Smooth muscle cell (in vitro differentiated cells): ENCODE measurements around the gene POLN. TPM values are rescaled to one million over a fixed set of nuclear protein-coding genes. Genes with fewer than 3 reads are reported as not detected.

Experiments
- DNase-seq: peaks from one replicate; lab custom pipeline; 2025; ENCODE audit not compliant: unreplicated experiment; lab: John Stamatoyannopoulos, UW
- H2AFZ ChIP-seq: fragments of 200-600 bp; sonication (generic); 2 replicates; pipeline ENCODE4 v1.6.0; 2016; ENCODE audit warnings: antibody characterized with exemption, low read depth, mild to moderate bottlenecking
- H3F3A ChIP-seq: fragments of 200-600 bp; sonication (generic); 2 replicates; pipeline ENCODE4 v1.6.0; 2017; ENCODE audit warnings: antibody characterized with exemption, low read depth
- H3K27ac ChIP-seq: fragments of 200-600 bp; sonication (generic); 2 replicates; pipeline ENCODE4 v1.5.1; 2016; ENCODE audit warnings: low read depth, mild to moderate bottlenecking
- H3K27me3 ChIP-seq: fragments of 200-600 bp; sonication (generic); 2 replicates; pipeline ENCODE4 v1.6.1; 2016; ENCODE audit warnings: low read depth, mild to moderate bottlenecking
- H3K36me3 ChIP-seq: fragments of 200-600 bp; sonication (generic); 2 replicates; pipeline ENCODE4 v1.5.1; 2016; ENCODE audit warnings: low read depth
- H3K4me1 ChIP-seq: fragments of 200-600 bp; sonication (generic); 2 replicates; pipeline ENCODE4 v1.5.1; 2016; ENCODE audit warnings: low read depth
- H3K4me2 ChIP-seq: fragments of 200-600 bp; sonication (generic); 2 replicates; pipeline ENCODE4 v1.6.0; 2016; ENCODE audit warnings: mild to moderate bottlenecking
- H3K4me3 ChIP-seq: fragments of 200-600 bp; sonication (generic); 2 replicates; pipeline ENCODE4 v1.5.1; 2016; ENCODE audit warnings: mild to moderate bottlenecking
- H3K79me2 ChIP-seq: fragments of 200-600 bp; sonication (generic); 2 replicates; pipeline ENCODE4 v1.6.0; 2016; ENCODE audit warnings: low read depth, mild to moderate bottlenecking
- H3K9ac ChIP-seq: fragments of 200-600 bp; sonication (generic); 2 replicates; pipeline ENCODE4 v1.6.0; 2016; ENCODE audit warnings: low read depth
- H3K9me3 ChIP-seq: fragments of 200-600 bp; sonication (generic); replicated peaks from 2 replicates; pipeline ENCODE4 v1.5.1; 2016; ENCODE audit warnings: low read depth
- H4K20me1 ChIP-seq: fragments of 200-600 bp; sonication (generic); 2 replicates; pipeline ENCODE4 v1.6.0; 2016; ENCODE audit warnings: low read depth
- WGBS: methylation state at CpG from one replicate; pipeline ENCODE4 v1.1.7; 2016; ENCODE audit warnings: low lambda C conversion rate; 5-methylcytosine and 5-hydroxymethylcytosine counted together
- polyA plus RNA-seq: library from polyadenylated mRNA; unstranded; fragments of >200 nt; fragmentation: Nextera tagmentation; extraction: Ambion mirVana; gene quantifications from 2 replicates; pipeline ENCODE4 v1.2.1, GENCODE V29; 2016
- total RNA-seq: library from RNA; depleted of rRNA; stranded (reverse); fragments of >200 nt; gene quantifications from 2 replicates; pipeline ENCODE4 v1.2.3, GENCODE V29; 2014
- TF ChIP-seq, protein P1 (sequence below): fragments of 200-600 bp; sonication (generic); IDR thresholded peaks from 2 replicates; pipeline ENCODE4 v1.5.1; 2017; ENCODE audit warnings: borderline replicate concordance, mild to moderate bottlenecking, antibody characterized with exemption; ENCODE audit not compliant: insufficient read depth, poor library complexity, severe bottlenecking

POLN gene
- total and polyA plus RNA-seq, 2 experiments from 2014 or later, result 0.35 to 3.0 TPM

DNA sequence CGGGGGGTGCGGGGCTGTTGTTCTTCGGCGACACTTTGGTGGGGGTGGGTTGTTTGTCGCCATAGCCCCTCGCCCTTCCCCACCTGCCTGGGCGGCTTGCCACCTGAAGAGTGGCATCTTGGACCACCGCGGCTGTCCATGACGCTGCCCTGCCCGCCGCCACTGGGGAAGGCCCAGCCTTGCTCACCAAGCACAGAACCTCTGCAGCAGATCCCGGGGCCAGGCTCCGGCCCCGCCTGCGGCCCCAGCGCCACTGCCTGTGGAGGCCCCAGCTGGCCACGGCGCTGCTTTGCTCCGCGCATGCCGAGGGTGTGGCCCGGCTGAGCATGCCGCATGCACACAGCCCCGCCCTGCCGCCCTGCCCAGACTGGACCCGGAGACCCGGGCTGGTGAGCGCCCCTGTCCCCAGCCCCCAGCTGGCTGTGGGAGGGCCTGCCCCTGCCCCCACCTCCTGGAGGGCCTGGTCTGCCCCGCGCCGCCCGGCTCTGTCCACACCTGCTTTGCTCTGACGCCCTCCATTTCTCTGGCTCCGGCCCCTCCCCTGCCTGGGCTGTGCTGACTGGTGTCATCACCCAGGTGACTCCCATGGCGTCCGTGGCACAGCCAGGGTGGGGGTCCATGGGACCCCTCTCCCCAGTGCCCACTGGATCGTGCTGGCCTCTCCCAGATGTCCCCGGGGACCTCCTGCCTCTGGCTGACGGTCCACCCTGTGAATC, 177.5 kb downstream of the POLN start:
- H4K20me1 ChIP-seq, result no peaks in the 10 kb centered on the region
- no peak overlapping the region for H3K27ac ChIP-seq
- DNase-seq, result no peak
- H3K4me1 ChIP-seq, result peaks cover 6% of the 10 kb centered on the region
- TF ChIP-seq, protein P1, sequence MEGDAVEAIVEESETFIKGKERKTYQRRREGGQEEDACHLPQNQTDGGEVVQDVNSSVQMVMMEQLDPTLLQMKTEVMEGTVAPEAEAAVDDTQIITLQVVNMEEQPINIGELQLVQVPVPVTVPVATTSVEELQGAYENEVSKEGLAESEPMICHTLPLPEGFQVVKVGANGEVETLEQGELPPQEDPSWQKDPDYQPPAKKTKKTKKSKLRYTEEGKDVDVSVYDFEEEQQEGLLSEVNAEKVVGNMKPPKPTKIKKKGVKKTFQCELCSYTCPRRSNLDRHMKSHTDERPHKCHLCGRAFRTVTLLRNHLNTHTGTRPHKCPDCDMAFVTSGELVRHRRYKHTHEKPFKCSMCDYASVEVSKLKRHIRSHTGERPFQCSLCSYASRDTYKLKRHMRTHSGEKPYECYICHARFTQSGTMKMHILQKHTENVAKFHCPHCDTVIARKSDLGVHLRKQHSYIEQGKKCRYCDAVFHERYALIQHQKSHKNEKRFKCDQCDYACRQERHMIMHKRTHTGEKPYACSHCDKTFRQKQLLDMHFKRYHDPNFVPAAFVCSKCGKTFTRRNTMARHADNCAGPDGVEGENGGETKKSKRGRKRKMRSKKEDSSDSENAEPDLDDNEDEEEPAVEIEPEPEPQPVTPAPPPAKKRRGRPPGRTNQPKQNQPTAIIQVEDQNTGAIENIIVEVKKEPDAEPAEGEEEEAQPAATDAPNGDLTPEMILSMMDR, result no peak
- no peak overlapping the region for H3K9ac ChIP-seq
- H3K79me2 ChIP-seq, result no peaks in the 10 kb centered on the region
- H3K9me3 ChIP-seq, result no peaks in the 10 kb centered on the region
- H3K4me3 ChIP-seq, result no peak overlapping the region
- H3K27me3 ChIP-seq, result peaks cover 24% of the 10 kb centered on the region
- H3K36me3 ChIP-seq, result no peaks in the 10 kb centered on the region
- H2AFZ ChIP-seq, result no peak overlapping the region
- H3K4me2 ChIP-seq, result no peak overlapping the region
- 91% methylated on average over 35 of the region's 40 CpGs for WGBS
- H3F3A ChIP-seq, result no peaks in the 10 kb centered on the region

DNA sequence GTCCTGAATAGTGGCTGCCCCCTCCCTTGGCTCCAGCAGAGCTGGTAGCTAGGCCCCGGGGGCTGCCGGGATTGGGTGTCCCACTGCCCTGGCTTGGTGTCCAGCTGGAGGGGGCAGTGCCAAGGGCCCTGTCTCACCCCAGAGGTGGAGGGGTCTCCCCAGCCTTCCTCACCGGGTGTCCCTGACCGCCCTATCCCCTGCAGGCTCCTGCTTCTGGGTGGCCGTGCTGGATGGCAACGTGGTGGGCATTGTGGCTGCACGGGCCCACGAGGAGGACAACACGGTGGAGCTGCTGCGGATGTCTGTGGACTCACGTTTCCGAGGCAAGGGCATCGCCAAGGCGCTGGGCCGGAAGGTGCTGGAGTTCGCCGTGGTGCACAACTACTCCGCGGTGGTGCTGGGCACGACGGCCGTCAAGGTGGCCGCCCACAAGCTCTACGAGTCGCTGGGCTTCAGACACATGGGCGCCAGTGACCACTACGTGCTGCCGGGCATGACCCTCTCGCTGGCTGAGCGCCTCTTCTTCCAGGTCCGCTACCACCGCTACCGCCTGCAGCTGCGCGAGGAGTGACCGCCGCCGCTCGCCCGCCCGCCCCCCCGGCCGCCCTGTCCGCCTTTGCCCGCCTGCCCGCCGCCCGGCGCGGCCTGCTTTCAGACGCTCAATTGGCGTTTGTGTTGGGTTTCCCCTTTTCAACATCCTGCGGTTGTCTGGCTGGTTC, 178.2 kb downstream of the POLN start:
- H3K27ac ChIP-seq, result no peak overlapping the region
- H3K79me2 ChIP-seq, result no peaks in the 10 kb centered on the region
- no peak overlapping the region for H2AFZ ChIP-seq
- H3K27me3 ChIP-seq, result peaks cover 24% of the 10 kb centered on the region
- H3F3A ChIP-seq, result no peaks in the 10 kb centered on the region
- no peak overlapping the region for H3K4me3 ChIP-seq
- H3K4me2 ChIP-seq, result no peak overlapping the region
- no peaks in the 10 kb centered on the region for H3K36me3 ChIP-seq
- no peak overlapping the region for H3K9ac ChIP-seq
- DNase-seq, result no peak
- WGBS, result 97% methylated on average over 34 of the region's 53 CpGs
- peaks cover 6% of the 10 kb centered on the region for H3K4me1 ChIP-seq
- TF ChIP-seq, protein P1, result no peak
- no peaks in the 10 kb centered on the region for H3K9me3 ChIP-seq
- H4K20me1 ChIP-seq, result no peaks in the 10 kb centered on the region

DNA sequence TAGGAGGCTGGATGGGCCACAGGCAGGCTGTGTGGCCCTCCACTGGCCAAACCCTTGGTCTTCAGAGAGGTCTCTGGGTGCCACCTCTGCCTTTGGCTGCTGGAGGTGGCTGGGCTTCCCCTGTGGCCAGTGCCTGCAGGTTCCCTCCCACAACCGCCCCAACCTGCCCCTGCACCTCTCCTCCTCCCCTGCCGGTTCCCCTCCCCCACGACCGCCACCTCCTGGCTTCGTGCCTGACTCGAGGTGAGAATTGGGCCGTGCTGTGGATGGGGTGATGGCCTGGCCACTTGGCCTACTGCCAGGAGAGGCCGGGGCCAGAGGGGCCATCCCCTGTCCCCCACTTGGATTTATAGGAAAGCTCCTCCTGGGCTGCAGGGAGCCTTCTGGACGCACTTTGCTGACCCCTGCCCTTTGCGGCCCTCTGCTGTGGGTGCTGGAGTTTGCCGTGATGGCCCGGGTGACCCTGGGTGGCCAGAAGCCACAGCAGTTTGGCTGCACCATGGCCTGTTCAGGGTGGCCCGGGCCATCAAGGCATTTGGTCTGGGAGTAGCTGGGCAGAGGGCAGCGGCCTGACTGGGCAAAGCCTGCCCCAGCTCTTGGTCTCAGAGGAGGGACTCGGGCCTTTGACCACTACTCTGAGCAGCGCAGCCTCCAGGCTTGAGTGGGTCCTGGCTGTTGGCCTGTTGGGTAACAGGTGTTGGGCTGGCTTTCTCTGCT, 179.0 kb downstream of the POLN start:
- H3K4me2 ChIP-seq, result no peak overlapping the region
- H3K9ac ChIP-seq, result no peak overlapping the region
- H3K36me3 ChIP-seq, result no peaks in the 10 kb centered on the region
- H3K27me3 ChIP-seq, result peaks cover 32% of the 10 kb centered on the region
- H2AFZ ChIP-seq, result no peak overlapping the region
- H4K20me1 ChIP-seq, result no peaks in the 10 kb centered on the region
- H3K4me3 ChIP-seq, result no peak overlapping the region
- no peaks in the 10 kb centered on the region for H3F3A ChIP-seq
- no peak for DNase-seq
- H3K4me1 ChIP-seq, result peaks cover 6% of the 10 kb centered on the region
- H3K79me2 ChIP-seq, result no peaks in the 10 kb centered on the region
- 93% methylated on average over 10 of the region's 16 CpGs for WGBS
- H3K9me3 ChIP-seq, result no peaks in the 10 kb centered on the region
- TF ChIP-seq, protein P1, result no peak
- no peak overlapping the region for H3K27ac ChIP-seq
